HG03575 (cell line): ENCODE data around the gene ATR.
A peak's percentile ranks its signal among the peaks of the same experiment; 100 is the strongest.
"Not testable (repeated sequence)": the region's sequence is repeated elsewhere in the genome, so short reads cannot be mapped to it uniquely, and the experiment has no call there.

Experiments
- ATAC-seq: cut with Tn5 transposase; IDR thresholded peaks from one replicate; pipeline ENCODE4 v1.9.1; 2021; ENCODE audit not compliant: unreplicated experiment, insufficient number of reproducible peaks, low FRiP score; ENCODE audit errors: extremely low read depth

Gene ATR

DNA sequence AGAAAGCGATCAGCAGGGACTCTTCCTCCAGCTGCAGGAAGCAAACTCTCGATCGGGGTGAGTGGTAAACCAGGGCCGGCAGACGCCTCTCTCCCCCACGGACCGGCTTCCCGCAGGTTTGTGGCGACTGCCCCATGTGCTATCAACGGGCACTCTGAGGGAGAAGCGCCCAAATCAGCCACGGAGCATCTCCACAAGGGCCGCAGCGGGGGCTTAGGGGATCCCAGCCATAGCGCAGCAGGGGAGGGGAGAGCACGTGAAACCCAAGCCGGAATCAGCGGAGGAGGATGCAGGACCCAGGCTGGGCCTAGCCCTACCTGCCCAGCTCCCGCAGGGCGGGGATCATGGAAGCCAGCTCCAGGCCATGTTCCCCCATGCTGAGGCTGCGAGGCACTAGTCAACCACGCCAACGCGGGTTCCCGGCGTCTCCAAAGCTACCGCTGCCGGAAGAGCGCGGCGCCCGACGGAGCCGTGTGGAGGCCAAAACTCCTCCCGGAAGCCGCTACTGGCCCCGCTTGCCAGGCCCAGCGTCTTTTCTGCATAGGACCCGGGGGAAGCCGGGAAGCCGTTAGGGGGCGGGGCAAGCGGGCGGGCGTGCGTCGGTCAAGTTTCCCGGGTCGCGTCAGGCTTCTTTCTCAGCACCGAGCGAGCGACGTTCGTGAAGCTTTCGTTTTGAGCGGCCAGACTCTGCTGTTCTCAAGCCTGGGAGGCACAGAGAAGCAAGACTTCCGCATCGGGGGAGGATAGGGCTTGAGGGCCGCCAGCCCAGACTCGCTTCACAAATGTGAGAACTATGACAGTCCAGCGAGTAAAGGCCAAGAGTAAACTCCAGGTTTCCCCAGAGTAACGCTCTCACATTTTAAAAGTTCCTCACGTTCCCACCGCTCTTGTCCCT lies at the start of gene ATR:
TSS of gene ATR (minus strand) at position 405 of the 895 bp plus-strand sequence. CDS start at position 376, 29 bp downstream.
- ATAC-seq, result peak; percentile 82

GRCh38 chr3:142626971-142627370 lies 48.4 kb upstream of the ATR start:
- ATAC-seq, result no peak

GRCh38 chr3:142625153-142625440 lies 46.6 kb upstream of the ATR start:
- ATAC-seq, result no peak

GRCh38 chr3:142624341-142625152 lies 46.0 kb upstream of the ATR start:
- no peak for ATAC-seq

- no peak for ATAC-seq
These were observed 44.7 kb upstream of the ATR start for GRCh38 chr3:142623194-142623593.

DNA sequence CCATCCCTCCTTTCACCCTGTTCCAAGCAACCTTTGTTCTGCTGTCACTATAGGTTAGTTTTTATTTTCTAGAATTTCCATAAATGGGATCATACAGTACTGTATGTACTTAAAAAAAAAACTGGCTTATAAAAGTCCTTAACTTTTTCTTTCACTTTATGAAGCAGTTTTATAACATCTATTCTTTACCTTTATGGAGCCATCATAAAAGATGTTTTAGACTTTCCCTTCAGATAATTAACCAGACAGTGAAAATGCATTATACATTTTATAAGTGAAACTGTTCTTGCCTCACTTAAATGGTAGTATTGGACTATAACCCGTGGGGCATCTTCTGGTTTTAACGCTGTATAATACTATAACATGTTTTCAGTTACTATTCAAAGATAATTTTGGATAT lies 43.9 kb upstream of the ATR start:
- no peak for ATAC-seq

DNA sequence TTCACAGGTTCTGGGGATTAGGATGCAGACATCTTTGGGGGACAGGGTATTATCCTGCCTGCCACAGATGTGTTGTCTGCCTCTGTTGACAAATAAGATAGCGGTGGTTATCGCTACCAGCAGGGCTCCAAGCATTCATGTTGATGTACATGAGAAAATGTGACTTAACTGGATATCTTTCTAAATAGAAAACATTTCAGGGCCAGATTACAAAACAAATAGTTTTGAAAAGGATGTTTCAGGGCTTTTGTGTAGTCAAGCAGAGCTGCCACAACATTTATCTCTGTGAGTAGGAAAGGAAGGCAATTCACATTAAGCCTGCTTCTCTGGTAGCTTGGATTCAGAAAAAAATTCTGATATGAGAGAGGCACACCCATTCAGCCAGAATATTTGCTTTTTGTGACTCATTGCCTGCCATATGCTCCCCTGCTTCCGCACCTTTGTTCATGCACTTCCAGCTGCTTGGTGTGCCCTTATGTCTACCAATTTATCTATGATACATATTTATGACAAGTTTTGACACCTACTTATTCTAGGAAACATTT lies 40.5 kb upstream of the ATR start:
- ATAC-seq, result no peak

- ATAC-seq, result no peak
These were observed 36.6 kb upstream of the ATR start for GRCh38 chr3:142615171-142615570.

DNA sequence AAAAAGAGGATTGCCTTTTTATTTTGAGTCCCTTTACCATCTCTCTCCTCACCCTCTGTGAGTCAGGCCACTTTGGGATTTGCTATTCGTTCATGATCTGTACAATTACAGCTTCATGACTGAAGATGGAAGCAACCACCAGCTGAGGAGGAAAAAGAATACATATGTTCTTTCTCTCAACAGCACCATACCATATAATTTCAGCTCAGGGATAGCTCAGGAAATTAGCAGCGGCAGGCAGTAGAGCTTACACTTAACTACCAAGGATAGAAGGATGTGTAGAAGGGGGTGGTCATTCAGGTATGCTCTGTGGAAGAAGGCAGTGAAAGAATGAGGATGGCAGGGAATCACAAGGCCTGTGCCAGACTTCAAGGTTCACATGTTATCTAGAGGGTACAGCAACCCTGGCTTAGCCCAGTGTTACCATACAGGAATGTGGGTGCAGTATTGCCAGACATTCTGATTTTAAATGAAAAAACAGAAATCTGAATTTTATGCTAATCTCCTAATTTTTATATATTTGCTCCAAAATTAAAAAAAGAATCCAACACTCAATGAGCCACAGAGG lies 35.6 kb upstream of the ATR start:
- no peak for ATAC-seq

DNA sequence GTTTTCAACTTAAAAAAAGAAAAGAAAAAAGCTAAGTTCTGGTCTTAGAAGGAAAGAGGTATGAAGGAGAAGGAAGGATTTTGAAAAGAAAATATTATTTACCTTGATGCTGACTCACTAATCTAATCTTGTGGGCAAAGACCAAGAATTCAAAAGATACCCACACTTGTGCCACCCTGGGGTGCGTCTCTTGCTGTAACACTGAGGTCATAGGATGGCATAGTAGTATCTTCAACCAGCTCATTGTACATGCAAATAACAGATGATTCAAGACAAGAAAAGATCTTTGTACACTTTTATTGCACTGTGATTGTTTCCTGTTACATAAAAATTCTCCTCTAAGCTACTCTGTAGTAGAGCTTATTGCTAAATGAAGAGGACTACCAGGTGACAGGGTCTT lies 35.0 kb upstream of the ATR start:
- ATAC-seq, result no peak

GRCh38 chr3:142611206-142611605 lies 32.7 kb upstream of the ATR start:
- no peak for ATAC-seq

GRCh38 chr3:142609136-142609535 lies 30.6 kb upstream of the ATR start:
- ATAC-seq, result no peak

DNA sequence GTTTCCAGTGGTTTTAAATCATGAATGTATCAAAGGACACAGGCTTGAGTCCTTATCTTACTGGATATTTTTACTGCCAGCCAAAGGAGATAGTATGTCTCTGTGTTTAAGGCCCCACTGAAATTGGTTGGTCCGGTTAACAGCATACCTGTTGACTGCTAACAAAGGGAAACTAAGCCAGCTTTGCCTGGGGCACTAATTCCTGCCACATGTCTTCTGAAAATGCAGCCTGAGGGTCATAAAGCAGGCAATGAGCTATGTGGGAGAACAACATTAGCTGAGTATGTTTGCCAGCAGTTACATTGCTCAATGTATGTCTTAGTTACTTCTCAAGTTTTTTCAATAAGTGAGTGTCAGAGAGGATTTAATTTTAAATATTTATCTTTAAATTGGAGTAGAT lies 30.1 kb upstream of the ATR start:
- ATAC-seq, result no peak

GRCh38 chr3:142604940-142605339 lies 26.4 kb upstream of the ATR start:
- no peak for ATAC-seq

DNA sequence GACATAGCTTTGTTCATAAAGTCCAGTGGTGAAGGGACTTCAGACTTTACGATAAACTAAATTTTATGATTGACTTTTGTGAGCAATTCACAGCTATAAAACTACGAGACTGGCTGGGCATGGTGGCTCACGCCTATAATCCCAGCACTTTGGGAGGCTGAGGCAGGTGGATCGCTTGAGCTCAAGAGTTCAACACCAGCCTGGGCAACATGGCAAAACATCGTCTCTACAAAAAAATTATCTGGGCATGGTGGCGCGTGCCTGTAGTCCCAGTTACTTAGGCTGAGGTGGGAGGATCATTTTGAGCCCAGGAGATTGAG lies 24.8 kb upstream of the ATR start:
- ATAC-seq, result not testable (repeated sequence)

DNA sequence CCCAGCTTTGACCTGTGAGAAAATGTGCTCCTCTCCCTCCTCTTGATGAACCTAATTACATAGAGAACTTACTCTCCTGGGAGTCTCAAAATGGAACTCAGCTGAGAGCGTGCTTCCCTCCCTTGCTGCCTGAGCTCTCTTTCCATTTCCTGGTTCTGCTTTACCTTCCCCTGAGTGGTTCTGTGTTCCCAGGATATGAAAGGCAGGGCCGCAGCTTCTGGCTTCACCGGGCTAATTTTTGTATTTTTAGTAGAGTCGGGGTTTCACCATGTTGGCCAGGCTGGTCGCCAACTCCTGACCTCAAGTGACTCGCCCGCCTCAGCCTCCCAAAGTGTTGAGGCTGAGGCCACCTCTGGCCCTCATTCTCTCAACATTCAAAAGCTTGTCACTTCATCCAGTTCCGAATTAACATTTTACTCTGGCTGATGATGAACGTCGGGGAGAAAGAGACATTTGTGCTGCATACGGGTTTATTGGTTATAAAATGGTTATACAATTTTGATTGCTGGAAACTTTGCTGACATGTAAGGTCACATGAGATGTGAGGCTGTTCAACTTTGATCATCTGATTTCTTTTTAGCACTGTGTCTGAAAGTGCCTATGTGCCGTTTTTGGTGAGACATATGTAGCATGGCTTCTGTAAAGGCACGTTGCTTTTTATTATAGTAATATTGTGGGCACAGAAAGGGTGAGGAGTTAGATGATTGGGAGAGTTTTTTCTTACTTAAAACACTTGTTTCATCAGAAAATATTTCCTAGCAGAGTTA lies 24.3 kb upstream of the ATR start:
- ATAC-seq, result no peak

DNA sequence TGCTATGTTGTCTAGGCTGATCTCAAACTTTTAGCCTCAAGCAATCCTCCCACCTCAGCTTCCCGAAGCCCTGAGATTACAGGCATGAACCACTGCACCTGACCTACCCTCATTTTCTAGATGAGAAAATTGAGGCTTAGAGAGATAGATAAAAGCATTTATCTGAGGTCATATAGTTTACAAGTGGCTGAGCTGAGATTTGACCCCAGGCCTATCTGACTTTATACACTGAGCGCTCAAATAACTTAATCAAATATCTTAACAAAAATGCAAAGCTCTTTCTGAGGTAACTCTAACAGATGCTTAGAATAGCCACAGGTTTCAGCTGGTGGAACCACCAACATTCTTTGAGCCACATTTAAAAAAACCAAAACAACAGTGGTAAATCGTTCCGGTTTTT lies 23.2 kb upstream of the ATR start:
- no peak for ATAC-seq

GRCh38 chr3:142597906-142598305 lies 19.4 kb upstream of the ATR start:
- no peak for ATAC-seq

DNA sequence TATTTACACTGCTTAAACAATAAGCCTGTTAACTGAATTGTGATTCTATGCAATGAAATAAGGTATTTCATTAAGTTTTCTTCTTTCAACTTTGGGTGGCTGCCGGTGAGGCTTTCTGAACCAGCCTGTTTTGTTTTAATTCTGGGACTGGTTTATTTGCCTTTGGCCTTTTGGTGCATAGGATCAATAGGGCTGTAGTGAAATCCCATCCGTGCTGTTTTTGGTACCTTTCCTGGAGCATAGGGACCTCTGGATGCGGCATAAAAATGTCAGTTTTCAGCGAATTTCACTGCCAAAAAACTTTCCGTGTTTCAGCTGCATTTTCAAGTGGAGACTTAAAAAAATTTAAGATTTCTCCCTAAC lies 18.2 kb upstream of the ATR start:
- ATAC-seq, result no peak
